Ovary (tissue), 9 donors: ENCODE measurements around the gene NTN5. TPM values are rescaled to one million over a fixed set of nuclear protein-coding genes. Genes with fewer than 3 reads are reported as not detected.
A peak's percentile ranks its signal among the peaks of the same experiment; 100 is the strongest.
"Not testable (repeated sequence)": the region's sequence is repeated elsewhere in the genome, so short reads cannot be mapped to it uniquely, and the experiment has no call there.

Experiments used
- DNase-seq, 5 donors: peaks; one replicate each; pipeline ENCODE4 v3.0.0-alpha.2; 2019 to 2020
- H3K27ac ChIP-seq, 2 donors: fragments of 200-600 bp; one replicate each; pipeline versions ENCODE4 v1.5.1 to v1.8.0; 2019 to 2022
- H3K27me3 ChIP-seq: fragments of 200-600 bp; one replicate; pipeline ENCODE4 v1.8.0; 2022
- H3K36me3 ChIP-seq: fragments of 200-600 bp; sonication (generic); one replicate; pipeline ENCODE4 v1.5.1; 2019
- H3K4me1 ChIP-seq: one replicate; pipeline ENCODE4 v1.8.1; 2013; ENCODE audit warnings: mild to moderate bottlenecking, moderate library complexity; ENCODE audit not compliant: insufficient read depth
- H3K4me3 ChIP-seq: fragments of 200-600 bp; sonication (generic); one replicate; pipeline ENCODE4 v1.5.1; 2017
- H3K9me3 ChIP-seq, 2 donors: fragments of 200-600 bp in 1 of 2; sonication (generic) in 1 of 2; one replicate each; pipeline versions ENCODE4 v1.5.1 to v1.8.1; 2013 to 2019; ENCODE audit warnings: mild to moderate bottlenecking in 1 of 2, moderate library complexity in 1 of 2
- CTCF ChIP-seq, 3 donors: fragments of 450-650 bp in 2 of 3; fragments of 200-600 bp in 1 of 3; IDR thresholded peaks; one replicate each; pipeline versions ENCODE4 v1.5.1 to v1.8.0; 2016 to 2022; ENCODE audit warnings: antibody characterized with exemption in 3 of 3, mild to moderate bottlenecking in 1 of 3
- EP300 ChIP-seq: sonication (generic); formaldehyde crosslinking; IDR thresholded peaks from one replicate; pipeline ENCODE4 v1.6.1; 2017; ENCODE audit warnings: antibody characterized with exemption
- POLR2A ChIP-seq: fragments of 450-650 bp; IDR thresholded peaks from one replicate; pipeline ENCODE4 v1.6.1; 2017; ENCODE audit warnings: antibody characterized with exemption, mild to moderate bottlenecking, moderate library complexity
- WGBS, 3 donors: extraction: QIAGEN DNeasy Blood & Tissue Kit in 1 of 3; methylation state at CpG; one replicate each; pipeline versions ENCODE4 v1.1.5 to v1.1.7; 2013 to 2017; 5-methylcytosine and 5-hydroxymethylcytosine counted together
- intact Hi-C, 4 donors: fragments of 100-400 bp; cut with DNase I; formaldehyde crosslinking; loops; one replicate each; pipeline versions ENCODE4 v1.11.0 to v1.15.1; 2022 to 2023
- polyA plus RNA-seq, 2 donors: library from polyadenylated mRNA; stranded (reverse); fragments of 200-250 nt in 1 of 2; fragments of 350-450 nt in 1 of 2; fragmentation: Illumina TruSeq in 1 of 2; extraction: RNeasy Lipid Tissue Mini Kit (QIAGEN cat#74804) in 1 of 2; gene quantifications; one replicate each; pipeline ENCODE4 v1.2.3, GENCODE V29; 2013 to 2014
- total RNA-seq, 7 donors: library from RNA; depleted of rRNA in 2 of 7; stranded (reverse); fragments of >200 nt in 2 of 7; fragmentation: NEBNext Ultra II Directional in 3 of 7; extraction: Animal tissue kit (Norgen Biotek cat#: 25700) in 3 of 7; gene quantifications; one replicate each; pipeline versions ENCODE4 v1.1.0 to v1.2.4, GENCODE V29; 2016 to 2023
- donor health status: DM: no; HTN: no; CAD: no; lungs with moderate emphysema.
- donor health status: DM: no; HTN: no; CAD: no.
- donor health status: Bipolar disorder and iron deficiency.
- donor health status: DM: yes; HTN: yes; CAD: no.
- donor health status: DM: no; HTN: no; CAD: no.
- donor health status: DM: yes; HTN: yes; CAD: no.

The NTN5 gene
- total and polyA plus RNA-seq, 9 donors = 0.23 to 3.8 (median 2.0) TPM

- Histone ChIP-seq H3K27me3 (no peaks in the 10 kb centered on the region), H3K9me3 (no peaks in the 10 kb centered on the region), H3K4me3 (no peak overlapping the region), H3K4me1 (no peaks in the 10 kb centered on the region), H3K27ac (no peak overlapping the region), H3K36me3 (no peaks in the 10 kb centered on the region)
- DNase-seq = peak; percentile 77 to 88 (median 82)
- WGBS, 3 donors = 52 to 61% (median 53%) methylated on average over 35 of the region's 35 CpGs
- intact Hi-C loops = no loop called here
- TF ChIP-seq EP300 (no peak), POLR2A (no peak), CTCF (IDR thresholded peaks at IDR 0.05) (no peak)
Observed at GRCh38 chr19:48660852-48661710, 11.7 kb downstream of the NTN5 start.

GRCh38 chr19:48659768-48660167 is 13.0 kb downstream of the NTN5 start:
- no peaks in the 10 kb centered on the region for H3K4me1 ChIP-seq
- H3K27ac ChIP-seq = no peak overlapping the region
- TF ChIP-seq CTCF (IDR thresholded peaks at IDR 0.05) = no peak
- TF ChIP-seq POLR2A = no peak
- no peak for TF ChIP-seq EP300
- 80 to 84% (median 81%) methylated on average over 5 of the region's 5 CpGs for WGBS, 3 donors
- DNase-seq = no peak
- intact Hi-C loops = no loop called here
- no peaks in the 10 kb centered on the region for H3K27me3 ChIP-seq
- no peaks in the 10 kb centered on the region for H3K9me3 ChIP-seq
- H3K36me3 ChIP-seq = no peaks in the 10 kb centered on the region
- no peak overlapping the region for H3K4me3 ChIP-seq

- H3K36me3 ChIP-seq = no peaks in the 10 kb centered on the region
- no peak overlapping the region for H3K27ac ChIP-seq
- no peaks in the 10 kb centered on the region for H3K9me3 ChIP-seq
- intact Hi-C loops = no loop called here
- no peak for TF ChIP-seq EP300
- TF ChIP-seq POLR2A = no peak
- no peak for TF ChIP-seq CTCF (IDR thresholded peaks at IDR 0.05)
- H3K4me1 ChIP-seq = peaks cover 2% of the 10 kb centered on the region
- WGBS, 3 donors = 88 to 90% (median 89%) methylated on average over 6 of the region's 6 CpGs
- no peak overlapping the region for H3K4me3 ChIP-seq
- DNase-seq = no peak
- H3K27me3 ChIP-seq = no peaks in the 10 kb centered on the region
Observed at GRCh38 chr19:48658483-48658882, 14.3 kb downstream of the NTN5 start.

GRCh38 chr19:48657828-48658227 is 15.0 kb downstream of the NTN5 start:
- H3K27me3 ChIP-seq, intact Hi-C loops, H3K9me3 ChIP-seq, H3K36me3 ChIP-seq, H3K4me1 ChIP-seq, DNase-seq, H3K4me3 ChIP-seq, H3K27ac ChIP-seq: not testable (repeated sequence)
- WGBS, 3 donors = 95 to 99% (median 97%) methylated on average over 5 of the region's 5 CpGs

GRCh38 chr19:48656840-48657474 is 15.9 kb downstream of the NTN5 start:
- intact Hi-C loops = no loop called here
- TF ChIP-seq EP300 (no peak), POLR2A (no peak), CTCF (IDR thresholded peaks at IDR 0.05) (no peak)
- Histone ChIP-seq H3K4me3 (no peak overlapping the region), H3K27me3 (no peaks in the 10 kb centered on the region), H3K36me3 (no peaks in the 10 kb centered on the region), H3K4me1 (peaks cover 2% of the 10 kb centered on the region), H3K9me3 (no peaks in the 10 kb centered on the region), H3K27ac (no peak overlapping the region)
- DNase-seq = no peak
- WGBS, 3 donors = 33 to 37% (median 34%) methylated on average over 16 of the region's 16 CpGs
